ENCODE data around the gene SH3PXD2A.
A peak's percentile ranks its signal among the peaks of the same experiment; 100 is the strongest.
"Not testable (repeated sequence)": the region's sequence is repeated elsewhere in the genome, so short reads cannot be mapped to it uniquely, and the experiment has no call there.

SH3PXD2A gene

GRCh38 chr10:103814626-103815370 lies 40.6 kb downstream of the SH3PXD2A start:
- H3K9me3 ChIP-seq (ENCODE audit: control insufficient read depth, insufficient read depth, low read depth, low read length) = no peaks in the 10 kb centered on the region
- ChIA-PET POLR2A (no interaction called here), CTCF (interaction anchor here (0.5 kb wide), 1 partner anchor 118 kb away, joined by 3 read pairs; no protein-coding TSS in a partner anchor)
- H3K4me1 ChIP-seq (ENCODE audit: control insufficient read depth, insufficient read depth, low read length) = no peaks in the 10 kb centered on the region; the same call in 1 of the 2 replicates
- no peak overlapping the region for H3K4me3 ChIP-seq (ENCODE audit: low read depth, low read length)
- H3K27ac ChIP-seq (ENCODE audit: extremely low read depth, low read depth, low read length) = no peak overlapping the region
- TF ChIP-seq ZNF677 (tag by site-specific recombination; IDR thresholded peaks at IDR 0.05) (no peak), ZBTB44 (tag by site-specific recombination; IDR thresholded peaks at IDR 0.05) (no peak), WT1 (tag by site-specific recombination; IDR thresholded peaks at IDR 0.05) (peak; percentile 41; the same call in 1 of the 2 replicates)
- H3K36me3 ChIP-seq (ENCODE audit: control insufficient read depth in 2 of 2, insufficient read depth in 1 of 2, low read length in 2 of 2) = no peaks in the 10 kb centered on the region

- H3K36me3 ChIP-seq (ENCODE audit: control insufficient read depth in 2 of 2, insufficient read depth in 1 of 2, low read length in 2 of 2) = no peaks in the 10 kb centered on the region
- no peak overlapping the region for H3K27ac ChIP-seq (ENCODE audit: extremely low read depth, low read depth, low read length)
- H3K4me3 ChIP-seq (ENCODE audit: low read depth, low read length) = no peak overlapping the region
- ChIA-PET POLR2A (no interaction called here), CTCF (interaction anchor here (0.5 kb wide), 1 partner anchor 118 kb away, joined by 3 read pairs; no protein-coding TSS in a partner anchor)
- no peak for TF ChIP-seq ZNF548 (tag by site-specific recombination; IDR thresholded peaks at IDR 0.05)
- TF ChIP-seq OSR2 (tag by site-specific recombination; IDR thresholded peaks at IDR 0.05) = no peak
- no peaks in the 10 kb centered on the region for H3K4me1 ChIP-seq (ENCODE audit: control insufficient read depth, insufficient read depth, low read length)
- H3K9me3 ChIP-seq (ENCODE audit: control insufficient read depth, insufficient read depth, low read depth, low read length) = no peaks in the 10 kb centered on the region
Observed at GRCh38 chr10:103814105-103814504, 41.3 kb downstream of the SH3PXD2A start.

GRCh38 chr10:103813312-103813711 lies 42.1 kb downstream of the SH3PXD2A start:
- H3K36me3 ChIP-seq (ENCODE audit: control insufficient read depth in 2 of 2, insufficient read depth in 1 of 2, low read length in 2 of 2); H3K9me3 ChIP-seq (ENCODE audit: control insufficient read depth, insufficient read depth, low read depth, low read length); H3K27ac ChIP-seq (ENCODE audit: extremely low read depth, low read depth, low read length); H3K4me3 ChIP-seq (ENCODE audit: low read depth, low read length); CTCF ChIA-PET; H3K4me1 ChIP-seq (ENCODE audit: control insufficient read depth, insufficient read depth, low read length): not testable (repeated sequence)
- POLR2A ChIA-PET = interaction anchor here (0.6 kb wide), 1 partner anchor 21 kb away, joined by 5 read pairs; no protein-coding TSS in a partner anchor
- TF ChIP-seq ZNF121 (tag by site-specific recombination; IDR thresholded peaks at IDR 0.05) = peak; percentile 92

GRCh38 chr10:103812432-103812831 lies 42.9 kb downstream of the SH3PXD2A start:
- no peaks in the 10 kb centered on the region for H3K9me3 ChIP-seq (ENCODE audit: control insufficient read depth, insufficient read depth, low read depth, low read length)
- no peaks in the 10 kb centered on the region for H3K4me1 ChIP-seq (ENCODE audit: control insufficient read depth, insufficient read depth, low read length)
- H3K36me3 ChIP-seq (ENCODE audit: control insufficient read depth in 2 of 2, insufficient read depth in 1 of 2, low read length in 2 of 2) = no peaks in the 10 kb centered on the region
- TF ChIP-seq ZNF658 (tag by site-specific recombination; IDR thresholded peaks at IDR 0.05) = no peak
- peak; percentile 61 for TF ChIP-seq ZIC2 (tag by site-specific recombination; IDR thresholded peaks at IDR 0.05)
- TF ChIP-seq HOXC10 (CRISPR knock-in tag; IDR thresholded peaks at IDR 0.05) = no peak
- no peak for TF ChIP-seq ZNF837 (tag by site-specific recombination; IDR thresholded peaks at IDR 0.05)
- TF ChIP-seq ZNF707 (tag by site-specific recombination; IDR thresholded peaks at IDR 0.05) = no peak
- no peak for TF ChIP-seq EGR2 (tag by site-specific recombination; IDR thresholded peaks at IDR 0.05; ENCODE audit: low read depth)
- TF ChIP-seq ZNF777 (tag by site-specific recombination; IDR thresholded peaks at IDR 0.05; ENCODE audit: borderline replicate concordance) = no peak
- ChIA-PET POLR2A (no interaction called here), CTCF (interaction anchor here (0.7 kb wide), 1 partner anchor 165 kb away, joined by 3 read pairs; no protein-coding TSS in a partner anchor)
- no peak overlapping the region for H3K27ac ChIP-seq (ENCODE audit: extremely low read depth, low read depth, low read length)
- no peak overlapping the region for H3K4me3 ChIP-seq (ENCODE audit: low read depth, low read length)

GRCh38 chr10:103812004-103812403 lies 43.4 kb downstream of the SH3PXD2A start:
- Histone ChIP-seq H3K4me1 (ENCODE audit: control insufficient read depth, insufficient read depth, low read length) (no peaks in the 10 kb centered on the region), H3K4me3 (ENCODE audit: low read depth, low read length) (no peak overlapping the region), H3K36me3 (ENCODE audit: control insufficient read depth in 2 of 2, insufficient read depth in 1 of 2, low read length in 2 of 2) (no peaks in the 10 kb centered on the region), H3K9me3 (ENCODE audit: control insufficient read depth, insufficient read depth, low read depth, low read length) (no peaks in the 10 kb centered on the region), H3K27ac (ENCODE audit: extremely low read depth, low read depth, low read length) (no peak overlapping the region)
- ChIA-PET POLR2A (no interaction called here), CTCF (interaction anchor here (0.6 to 0.7 kb wide), 2 partner anchors 35 to 165 kb away, joined by 3 read pairs; no protein-coding TSS in a partner anchor)
- TF ChIP-seq ZNF501 (tag by site-specific recombination; IDR thresholded peaks at IDR 0.05) = no peak
- TF ChIP-seq PRDM2 (tag by site-specific recombination; IDR thresholded peaks at IDR 0.05; ENCODE audit: borderline replicate concordance) = no peak
- TF ChIP-seq ZFP41 (tag by site-specific recombination; IDR thresholded peaks at IDR 0.05; ENCODE audit: borderline replicate concordance) = no peak
- no peak for TF ChIP-seq ZNF558 (tag by site-specific recombination; IDR thresholded peaks at IDR 0.05)
